OCI-LY1 (cell line): ENCODE data around the gene ACVR2B.
"Not testable (repeated sequence)": the region's sequence is repeated elsewhere in the genome, so short reads cannot be mapped to it uniquely, and the experiment has no call there.

Experiments used
- H2AFZ ChIP-seq: fragments of 200-600 bp; sonication (generic), shearing (Covaris generic); 2 replicates; pipeline ENCODE4 v1.6.0; 2014; ENCODE audit warnings: antibody characterized with exemption, mild to moderate bottlenecking, low read length
- H3F3A ChIP-seq: fragments of 200-600 bp; sonication (generic), shearing (Covaris generic); 2 replicates; pipeline ENCODE4 v1.6.0; 2014; ENCODE audit warnings: mild to moderate bottlenecking, antibody characterized with exemption, low read length, moderate library complexity; ENCODE audit not compliant: insufficient read depth
- H3K27ac ChIP-seq: fragments of 200-600 bp; sonication (generic); 2 replicates; pipeline ENCODE4 v1.5.1; 2014; ENCODE audit warnings: low read length, mixed run types, mild to moderate bottlenecking, low read depth; ENCODE audit not compliant: poor library complexity, severe bottlenecking
- H3K27me3 ChIP-seq: fragments of 200-600 bp; sonication (generic); 2 replicates; pipeline ENCODE4 v1.6.0; 2014; ENCODE audit warnings: antibody characterized with exemption, mild to moderate bottlenecking, low read length, moderate library complexity; ENCODE audit not compliant: insufficient read depth
- H3K36me3 ChIP-seq: fragments of 200-600 bp; sonication (generic); 2 replicates; pipeline ENCODE4 v1.6.1; 2014; ENCODE audit warnings: mild to moderate bottlenecking, antibody characterized with exemption, low read length, moderate library complexity, mixed read lengths; ENCODE audit not compliant: insufficient read depth
- H3K4me1 ChIP-seq: fragments of 200-600 bp; sonication (generic); 2 replicates; pipeline ENCODE4 v1.5.1; 2014; ENCODE audit warnings: mild to moderate bottlenecking, low read length, moderate library complexity; ENCODE audit not compliant: insufficient read depth, severe bottlenecking
- H3K4me2 ChIP-seq: fragments of 200-600 bp; sonication (generic), shearing (Covaris generic); 2 replicates; pipeline ENCODE4 v1.6.1; 2014; ENCODE audit warnings: low read length
- H3K4me3 ChIP-seq: fragments of 200-600 bp; sonication (generic); 2 replicates; pipeline ENCODE4 v1.5.1; 2014; ENCODE audit warnings: low read length, low read depth, mild to moderate bottlenecking, mixed read lengths; ENCODE audit not compliant: poor library complexity, severe bottlenecking
- H3K79me2 ChIP-seq: fragments of 200-600 bp; shearing (Covaris generic); 2 replicates; pipeline ENCODE4 v1.6.1; 2016; ENCODE audit warnings: mixed run types, low read length, mixed read lengths; ENCODE audit not compliant: insufficient read depth
- H3K9ac ChIP-seq: fragments of 200-600 bp; sonication (generic), shearing (Covaris generic); 2 replicates; pipeline ENCODE4 v1.6.1; 2014; ENCODE audit warnings: mild to moderate bottlenecking, low read length, mixed read lengths
- H3K9me2 ChIP-seq: fragments of 200-600 bp; sonication (generic), shearing (Covaris generic); 2 replicates; pipeline ENCODE4 v1.6.1; 2014; ENCODE audit warnings: low read depth, mild to moderate bottlenecking, low read length, mixed read lengths
- H3K9me3 ChIP-seq: fragments of 200-600 bp; shearing (Covaris generic); 2 replicates; pipeline ENCODE4 v1.6.1; 2014; ENCODE audit warnings: low read length, mixed read lengths
- H4K20me1 ChIP-seq: fragments of 200-600 bp; sonication (generic), shearing (Covaris generic); 2 replicates; pipeline ENCODE4 v1.6.0; 2016; ENCODE audit warnings: mild to moderate bottlenecking, low read length; ENCODE audit not compliant: insufficient read depth
- CTCF ChIP-seq: fragments of 200-600 bp; sonication (generic), shearing (Covaris generic); IDR thresholded peaks from 2 replicates; pipeline ENCODE4 v1.5.1; 2017; ENCODE audit warnings: mild to moderate bottlenecking, antibody characterized with exemption, low read length, moderate library complexity, mixed read lengths
- EZH2 ChIP-seq: fragments of 200-600 bp; sonication (generic), shearing (Covaris generic); IDR thresholded peaks from 2 replicates; pipeline ENCODE4 v1.8.0; 2017; ENCODE audit warnings: borderline replicate concordance, mixed run types, mild to moderate bottlenecking, antibody characterized with exemption, low read length, moderate library complexity, mixed read lengths

ACVR2B gene

DNA sequence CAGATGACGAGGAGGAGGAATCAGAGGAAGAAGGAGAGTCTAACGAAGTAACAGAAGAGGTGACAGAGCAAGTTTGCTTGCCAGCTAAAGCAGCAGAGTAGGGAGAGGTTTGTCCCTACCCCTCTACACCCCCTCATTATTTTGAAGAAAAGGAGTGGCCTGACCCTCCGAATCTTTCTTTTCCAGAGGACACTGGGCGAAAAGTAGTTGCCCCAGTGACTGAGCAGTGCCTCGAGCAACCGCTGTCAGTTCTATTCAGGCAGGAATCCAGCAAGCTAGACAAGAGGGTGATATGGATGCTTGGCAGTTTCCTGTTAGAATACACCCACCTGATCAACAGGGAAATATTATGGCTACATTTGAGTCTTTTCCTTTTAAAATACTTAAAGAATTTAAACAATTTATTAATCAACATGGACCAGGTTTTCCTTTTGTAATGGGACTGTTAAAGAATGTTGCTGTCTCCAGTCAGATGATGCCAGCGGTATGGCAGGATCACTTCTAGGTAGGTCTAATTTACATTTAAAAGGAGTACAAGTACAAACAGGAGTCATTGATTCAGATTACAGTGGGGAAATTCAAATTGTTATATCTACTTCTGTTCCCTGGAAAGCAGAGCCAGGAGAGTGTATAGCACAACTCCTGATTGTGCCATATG is 31.9 kb upstream of the ACVR2B start:
- Histone ChIP-seq H3K4me2 (no peak overlapping the region), H3K9me2 (no peaks in the 10 kb centered on the region), H3K4me1 (no peaks in the 10 kb centered on the region)

GRCh38 chr3:38426798-38427426 is 26.8 kb upstream of the ACVR2B start:
- not testable (repeated sequence) for H4K20me1 ChIP-seq, H3K79me2 ChIP-seq, H3K4me3 ChIP-seq, H2AFZ ChIP-seq, H3K36me3 ChIP-seq, H3K9me2 ChIP-seq, H3K27ac ChIP-seq, H3F3A ChIP-seq, H3K27me3 ChIP-seq, H3K9ac ChIP-seq, H3K4me1 ChIP-seq, H3K4me2 ChIP-seq, H3K9me3 ChIP-seq

More for the DNA sequence above, 31.9 kb upstream of the ACVR2B start:
- Histone ChIP-seq H3K27ac (no peak overlapping the region), H3F3A (no peaks in the 10 kb centered on the region), H2AFZ (no peak overlapping the region), H3K9ac (no peak overlapping the region), H4K20me1 (no peaks in the 10 kb centered on the region), H3K4me3 (no peak overlapping the region), H3K79me2 (no peaks in the 10 kb centered on the region), H3K9me3 (no peaks in the 10 kb centered on the region), H3K36me3 (no peaks in the 10 kb centered on the region), H3K27me3 (no peaks in the 10 kb centered on the region)
- TF ChIP-seq EZH2, result no peak
- TF ChIP-seq CTCF, result no peak

DNA sequence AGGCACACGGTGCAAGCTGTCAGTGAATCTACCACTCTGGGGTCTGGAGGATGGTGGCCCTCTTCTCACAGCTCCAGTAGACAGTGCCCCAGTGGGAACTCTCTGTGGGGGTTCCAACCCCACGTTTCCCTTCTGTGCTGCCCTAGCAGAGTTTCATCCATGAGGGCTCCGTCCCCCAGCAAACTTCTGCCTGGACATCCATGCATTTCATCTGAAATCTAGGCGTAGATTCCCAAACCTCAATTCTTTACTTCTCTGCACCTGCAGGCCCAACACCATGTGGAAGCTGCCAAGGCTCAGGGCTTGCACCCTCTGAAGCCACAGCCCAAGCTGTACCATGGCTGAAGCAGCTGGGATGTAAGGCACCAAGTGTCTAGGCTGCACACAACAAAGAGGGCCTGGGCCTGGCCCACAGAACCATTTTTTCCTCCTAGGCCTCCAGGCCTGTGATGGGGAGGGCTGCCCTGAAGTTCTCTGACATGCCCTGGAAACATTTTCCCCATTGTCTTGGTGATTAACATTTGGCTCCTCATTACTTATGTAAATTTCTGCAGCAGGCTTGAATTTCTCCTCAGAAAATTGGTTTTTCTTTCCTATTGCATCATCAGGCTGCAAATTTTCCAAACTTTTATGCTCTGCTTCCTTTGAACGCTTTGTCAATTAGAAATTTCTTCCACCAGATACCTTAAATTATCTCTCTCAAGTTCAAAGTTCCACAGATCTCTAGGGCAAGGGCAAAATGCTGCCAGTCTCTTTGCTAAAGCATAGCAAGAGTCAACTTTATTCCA is 20.6 kb upstream of the ACVR2B start:
- not testable (repeated sequence) for H3K4me2 ChIP-seq, H4K20me1 ChIP-seq, H3K27me3 ChIP-seq, H3K4me3 ChIP-seq, H2AFZ ChIP-seq, H3K36me3 ChIP-seq, H3K9me3 ChIP-seq, H3K9ac ChIP-seq, H3K9me2 ChIP-seq, H3K79me2 ChIP-seq, H3K27ac ChIP-seq, H3F3A ChIP-seq, H3K4me1 ChIP-seq

DNA sequence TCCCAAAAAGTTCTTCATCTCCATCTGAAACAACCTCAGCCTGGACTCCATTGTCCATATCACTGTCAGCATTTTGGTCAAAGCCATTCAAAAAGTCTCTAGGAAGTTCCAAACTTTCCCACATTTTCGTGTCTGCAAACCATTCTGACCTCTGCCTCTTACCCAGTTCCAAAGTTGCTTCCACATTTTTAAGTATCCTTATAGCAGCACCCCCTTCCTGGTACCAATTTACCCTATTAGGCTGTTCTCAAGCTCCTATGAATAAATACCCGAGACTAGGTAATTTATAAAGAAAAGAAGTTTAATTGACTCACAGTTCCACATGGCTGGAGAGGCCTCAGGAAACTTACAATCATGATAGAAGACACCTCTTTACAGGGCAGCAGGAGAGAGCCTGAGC is 20.0 kb upstream of the ACVR2B start:
- not testable (repeated sequence) for H2AFZ ChIP-seq, H4K20me1 ChIP-seq, H3K36me3 ChIP-seq, H3K9ac ChIP-seq, H3K4me2 ChIP-seq, H3K9me3 ChIP-seq, H3F3A ChIP-seq, H3K27ac ChIP-seq, H3K27me3 ChIP-seq, H3K4me1 ChIP-seq, H3K9me2 ChIP-seq, H3K79me2 ChIP-seq, H3K4me3 ChIP-seq

- not testable (repeated sequence) for H3K9me2 ChIP-seq, H3K79me2 ChIP-seq, H3F3A ChIP-seq, H3K4me2 ChIP-seq, H3K4me3 ChIP-seq, H3K9ac ChIP-seq, H3K27ac ChIP-seq, H2AFZ ChIP-seq, H4K20me1 ChIP-seq, H3K4me1 ChIP-seq, H3K27me3 ChIP-seq, H3K36me3 ChIP-seq, H3K9me3 ChIP-seq
Observed at GRCh38 chr3:38438436-38439069, 15.1 kb upstream of the ACVR2B start.

DNA sequence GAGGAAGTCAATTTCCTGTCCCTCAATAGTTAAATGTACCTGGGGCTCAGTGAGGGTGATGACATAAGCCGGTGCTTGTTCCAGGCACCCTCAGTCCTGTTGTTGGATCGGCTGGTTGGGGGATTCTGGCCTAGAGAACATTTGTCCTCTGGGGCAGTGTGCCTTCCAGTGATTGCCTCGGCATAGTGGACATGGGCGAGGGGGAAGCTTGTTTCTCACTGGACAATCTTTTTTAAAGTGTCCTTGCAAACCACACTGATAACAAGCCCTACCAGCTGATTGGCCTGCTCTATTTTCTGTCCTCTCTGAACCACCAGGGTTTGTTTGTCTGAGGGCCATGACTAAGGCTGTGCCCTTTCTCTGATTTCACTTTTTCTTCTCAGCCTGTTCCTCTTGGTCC is 10.5 kb upstream of the ACVR2B start:
- not testable (repeated sequence) for H4K20me1 ChIP-seq, H3K4me2 ChIP-seq

More for the DNA sequence above, 10.5 kb upstream of the ACVR2B start:
- H3K79me2 ChIP-seq, H3K4me3 ChIP-seq, H3K27ac ChIP-seq, H3K36me3 ChIP-seq, H3K27me3 ChIP-seq, H3K9me2 ChIP-seq, H3K9ac ChIP-seq, H3F3A ChIP-seq, H3K9me3 ChIP-seq, H2AFZ ChIP-seq, H3K4me1 ChIP-seq: not testable (repeated sequence)
